ENCODE results near the gene TMX4.

TMX4 gene

GRCh38 chr20:7993703-7994102 is 25.9 kb downstream of the TMX4 start:
- H3K4me3 ChIP-seq (ENCODE audit: low read depth, low read length), result no peak overlapping the region
- TF ChIP-seq CTCF (IDR thresholded peaks at IDR 0.05; ENCODE audit: low read depth, low read length, missing control alignments), result no peak
- no peak for DNase-seq (ENCODE audit: low read depth)
- in situ Hi-C loops (cut with HindIII; ENCODE audit: low sequenced_read_pairs), result no loop called here

- no peak for TF ChIP-seq CTCF (IDR thresholded peaks at IDR 0.05; ENCODE audit: low read depth, low read length, missing control alignments)
- in situ Hi-C loops (cut with HindIII; ENCODE audit: low sequenced_read_pairs), result no loop called here
- no peak overlapping the region for H3K4me3 ChIP-seq (ENCODE audit: low read depth, low read length)
- no peak for DNase-seq (ENCODE audit: low read depth)
Observed at GRCh38 chr20:7993238-7993637, 26.3 kb downstream of the TMX4 start.

- no peak for DNase-seq (ENCODE audit: low read depth)
- no peak for TF ChIP-seq CTCF (IDR thresholded peaks at IDR 0.05; ENCODE audit: low read depth, low read length, missing control alignments)
- in situ Hi-C loops (cut with HindIII; ENCODE audit: low sequenced_read_pairs), result no loop called here
Observed at GRCh38 chr20:7990385-7990784, 29.2 kb downstream of the TMX4 start.

GRCh38 chr20:7989379-7989778 is 30.2 kb downstream of the TMX4 start:
- DNase-seq (ENCODE audit: low read depth), result no peak
- no peak for TF ChIP-seq CTCF (IDR thresholded peaks at IDR 0.05; ENCODE audit: low read depth, low read length, missing control alignments)
- H3K4me3 ChIP-seq (ENCODE audit: low read depth, low read length), result no peak overlapping the region
- in situ Hi-C loops (cut with HindIII; ENCODE audit: low sequenced_read_pairs), result no loop called here

More at GRCh38 chr20:7990385-7990784, 29.2 kb downstream of the TMX4 start:
- H3K4me3 ChIP-seq (ENCODE audit: low read depth, low read length), result no peak overlapping the region

GRCh38 chr20:7985916-7986315 is 33.6 kb downstream of the TMX4 start:
- in situ Hi-C loops (cut with HindIII; ENCODE audit: low sequenced_read_pairs), result no loop called here
- no peak for DNase-seq (ENCODE audit: low read depth)
- H3K4me3 ChIP-seq (ENCODE audit: low read depth, low read length), result no peak overlapping the region
- TF ChIP-seq CTCF (IDR thresholded peaks at IDR 0.05; ENCODE audit: low read depth, low read length, missing control alignments), result no peak

GRCh38 chr20:7984192-7984591 is 35.4 kb downstream of the TMX4 start:
- no peak for TF ChIP-seq CTCF (IDR thresholded peaks at IDR 0.05; ENCODE audit: low read depth, low read length, missing control alignments)
- no peak overlapping the region for H3K4me3 ChIP-seq (ENCODE audit: low read depth, low read length)
- no peak for DNase-seq (ENCODE audit: low read depth)
- in situ Hi-C loops (cut with HindIII; ENCODE audit: low sequenced_read_pairs), result no loop called here

- no peak for TF ChIP-seq CTCF (IDR thresholded peaks at IDR 0.05; ENCODE audit: low read depth, low read length, missing control alignments)
- no peak overlapping the region for H3K4me3 ChIP-seq (ENCODE audit: low read depth, low read length)
- DNase-seq (ENCODE audit: low read depth), result no peak
- in situ Hi-C loops (cut with HindIII; ENCODE audit: low sequenced_read_pairs), result no loop called here
Observed at GRCh38 chr20:7981374-7981773, 38.2 kb downstream of the TMX4 start.

All from astrocyte of the cerebellum (primary cell).